Prostate gland (tissue), 2 donors: ENCODE measurements around the gene ZNF134.

Experiments
- POLR2A ChIP-seq: fragments of 450-650 bp; IDR thresholded peaks from one replicate; pipeline ENCODE4 v1.6.1; 2016; ENCODE audit warnings: antibody characterized with exemption, mild to moderate bottlenecking
- POLR2AphosphoS5 ChIP-seq: sonication (generic); formaldehyde crosslinking; IDR thresholded peaks from one replicate; pipeline ENCODE4 v1.6.1; 2017; ENCODE audit warnings: antibody characterized with exemption
- TF ChIP-seq, protein P1 (sequence below), 4 experiments: fragments of 200-600 bp in 2 of 4; fragments of 450-650 bp in 2 of 4; sonication (generic) in 2 of 4; IDR thresholded peaks; 1 replicate in 3 of 4; 2 replicates in 1 of 4; pipeline ENCODE4 v1.5.1; 2016 to 2019; ENCODE audit warnings: antibody characterized with exemption in 4 of 4, mild to moderate bottlenecking in 2 of 4, moderate library complexity in 2 of 4

GRCh38 chr19:57583521-57584416, 30.3 kb upstream of the ZNF134 start, which contains the start of gene ZIK1:
- TF ChIP-seq POLR2A, result no peak
- TF ChIP-seq, protein P1, sequence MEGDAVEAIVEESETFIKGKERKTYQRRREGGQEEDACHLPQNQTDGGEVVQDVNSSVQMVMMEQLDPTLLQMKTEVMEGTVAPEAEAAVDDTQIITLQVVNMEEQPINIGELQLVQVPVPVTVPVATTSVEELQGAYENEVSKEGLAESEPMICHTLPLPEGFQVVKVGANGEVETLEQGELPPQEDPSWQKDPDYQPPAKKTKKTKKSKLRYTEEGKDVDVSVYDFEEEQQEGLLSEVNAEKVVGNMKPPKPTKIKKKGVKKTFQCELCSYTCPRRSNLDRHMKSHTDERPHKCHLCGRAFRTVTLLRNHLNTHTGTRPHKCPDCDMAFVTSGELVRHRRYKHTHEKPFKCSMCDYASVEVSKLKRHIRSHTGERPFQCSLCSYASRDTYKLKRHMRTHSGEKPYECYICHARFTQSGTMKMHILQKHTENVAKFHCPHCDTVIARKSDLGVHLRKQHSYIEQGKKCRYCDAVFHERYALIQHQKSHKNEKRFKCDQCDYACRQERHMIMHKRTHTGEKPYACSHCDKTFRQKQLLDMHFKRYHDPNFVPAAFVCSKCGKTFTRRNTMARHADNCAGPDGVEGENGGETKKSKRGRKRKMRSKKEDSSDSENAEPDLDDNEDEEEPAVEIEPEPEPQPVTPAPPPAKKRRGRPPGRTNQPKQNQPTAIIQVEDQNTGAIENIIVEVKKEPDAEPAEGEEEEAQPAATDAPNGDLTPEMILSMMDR (IDR thresholded peaks at IDR 0.05), result peak in 3 of 4 experiments; percentile 21 to 24 (median 22)
- peak; percentile 89 for TF ChIP-seq POLR2AphosphoS5
